PFSK-1 (cell line): Measurements from ENCODE around the gene PLCD1.

Experiments used
- FOXP2 ChIP-seq: optimal IDR thresholded peaks from 2 replicates; pipeline ENCODE3; 2011; ENCODE audit warnings: borderline replicate concordance, control low read depth, inconsistent platforms; ENCODE audit not compliant: insufficient read depth; ENCODE audit errors: extremely low read length, extremely low read depth
- POLR2AphosphoS5 ChIP-seq: IDR thresholded peaks from 2 replicates; pipeline ENCODE4 v1.6.1; 2012; ENCODE audit warnings: low read depth, mild to moderate bottlenecking, control low read depth, low read length, moderate library complexity
- REST ChIP-seq, 2 experiments: IDR thresholded peaks; 2 replicates each; pipeline versions ENCODE4 v1.6.1 to v1.8.0; 2011 to 2012; ENCODE audit warnings: low read depth in 2 of 2, low read length in 2 of 2, control low read depth in 1 of 2, inconsistent platforms in 1 of 2, mild to moderate bottlenecking in 1 of 2, moderate library complexity in 1 of 2; ENCODE audit not compliant: insufficient read depth in 1 of 2
- SIN3A ChIP-seq: IDR thresholded peaks from 2 replicates; pipeline ENCODE4 v1.6.1; 2012; ENCODE audit warnings: mild to moderate bottlenecking, low read length, moderate library complexity, borderline replicate concordance; ENCODE audit not compliant: insufficient read depth
- TAF1 ChIP-seq: IDR thresholded peaks from 2 replicates; pipeline ENCODE4 v1.6.1; 2012; ENCODE audit warnings: low read length, control low read depth, borderline replicate concordance; ENCODE audit not compliant: insufficient read depth

DNA sequence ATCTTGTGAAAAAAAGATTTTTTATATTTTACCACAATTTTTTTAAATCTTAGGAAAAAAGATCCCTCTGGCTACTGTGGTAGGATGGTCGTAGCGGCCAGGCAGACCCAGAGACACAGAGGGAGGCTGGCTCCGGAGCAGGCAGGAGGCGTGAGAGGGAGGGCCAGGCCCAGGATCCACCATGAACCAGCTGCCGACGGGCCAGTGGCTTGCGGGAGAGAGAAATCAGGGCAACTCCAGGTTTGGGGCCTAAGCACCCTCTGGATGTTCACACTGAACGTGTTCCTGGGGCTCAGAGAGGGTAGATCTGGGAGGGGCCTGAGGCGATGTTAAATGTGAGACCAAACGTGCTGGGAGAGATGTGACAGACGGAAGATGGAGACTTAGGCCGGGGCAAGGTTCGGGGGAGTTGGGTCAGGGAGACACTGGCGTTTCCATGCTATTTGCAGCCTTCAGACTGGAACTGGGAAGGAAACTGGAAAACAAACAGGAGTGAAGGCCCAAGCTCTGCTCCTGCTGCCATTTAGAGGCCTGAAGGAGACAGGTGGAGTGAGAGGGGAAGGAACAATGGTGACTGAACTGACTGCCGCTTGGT lies 40.4 kb downstream of the PLCD1 start:
- TF ChIP-seq REST (IDR thresholded peaks at IDR 0.05; ENCODE audit: insufficient read depth in 1 of 2, low read depth in 2 of 2, low read length in 2 of 2) (no peak), TAF1 (no peak), SIN3A (no peak), POLR2AphosphoS5 (no peak), FOXP2 (no peak)
